Measurements from ENCODE around the gene SLC12A7.

SLC12A7 gene

GRCh38 chr5:1004461-1005248, 107.2 kb downstream of the SLC12A7 start (continued):
- TF ChIP-seq ZBTB10 (tag by site-specific recombination; IDR thresholded peaks at IDR 0.05) (peak; percentile 79), ZNF549 (tag by site-specific recombination; IDR thresholded peaks at IDR 0.05) (no peak), ZNF561 (tag by site-specific recombination; IDR thresholded peaks at IDR 0.05; ENCODE audit: borderline replicate concordance) (0 out of 2 replicates have a peak, but pooled peaks have one; percentile 30), ZNF133 (tag by site-specific recombination; IDR thresholded peaks at IDR 0.05) (no peak), ATF2 (tag by site-specific recombination; IDR thresholded peaks at IDR 0.05; ENCODE audit: low read depth) (no peak), ZNF776 (tag by site-specific recombination; IDR thresholded peaks at IDR 0.05; ENCODE audit: borderline replicate concordance) (no peak), ZNF155 (tag by site-specific recombination; IDR thresholded peaks at IDR 0.05) (no peak), ZNF280C (tag by site-specific recombination; IDR thresholded peaks at IDR 0.05) (no peak), ZNF37A (tag by site-specific recombination; IDR thresholded peaks at IDR 0.05) (no peak), ZNF777 (tag by site-specific recombination; IDR thresholded peaks at IDR 0.05; ENCODE audit: borderline replicate concordance) (peak; percentile 90), SCRT2 (tag by site-specific recombination; IDR thresholded peaks at IDR 0.05) (no peak), SCRT1 (tag by site-specific recombination; IDR thresholded peaks at IDR 0.05; ENCODE audit: borderline replicate concordance) (no peak), ZSCAN30 (tag by site-specific recombination; IDR thresholded peaks at IDR 0.05) (peak; percentile 50; the same call in 1 of the 2 replicates), ZNF580 (tag by site-specific recombination; IDR thresholded peaks at IDR 0.05) (no peak), GLI2 (tag by site-specific recombination; IDR thresholded peaks at IDR 0.05; ENCODE audit: borderline replicate concordance, low read depth) (no peak), PRDM6 (tag by site-specific recombination; IDR thresholded peaks at IDR 0.05) (no peak), ZNF311 (tag by site-specific recombination; IDR thresholded peaks at IDR 0.05; ENCODE audit: borderline replicate concordance) (no peak), ZNF140 (tag by site-specific recombination; IDR thresholded peaks at IDR 0.05) (no peak), ZNF544 (tag by site-specific recombination; IDR thresholded peaks at IDR 0.05) (no peak), ZNF169 (tag by site-specific recombination; IDR thresholded peaks at IDR 0.05) (no peak), ZNF423 (tag by site-specific recombination; IDR thresholded peaks at IDR 0.05) (no peak), ZBTB7A (tag by site-specific recombination; IDR thresholded peaks at IDR 0.05; ENCODE audit: low read depth) (no peak), CTCF (tag by site-specific recombination; IDR thresholded peaks at IDR 0.05) (peak; percentile 90), ZNF354C (tag by site-specific recombination; IDR thresholded peaks at IDR 0.05; ENCODE audit: borderline replicate concordance, low read depth) (no peak), KLF10 (tag by site-specific recombination; IDR thresholded peaks at IDR 0.05) (peak; percentile 92), ZNF677 (tag by site-specific recombination; IDR thresholded peaks at IDR 0.05) (peak; percentile 49; the same call in 1 of the 2 replicates), ZNF26 (tag by site-specific recombination; IDR thresholded peaks at IDR 0.05) (no peak)
